ENCODE measurements around the gene PUM1. TPM values are rescaled to one million over a fixed set of nuclear protein-coding genes. Genes with fewer than 3 reads are reported as not detected.

Gene PUM1
- polyA plus RNA-seq, 1 experiment: 71.3 TPM

GRCh38 chr1:30971496-30971895 lies 94.0 kb downstream of the PUM1 start:
- H3K9me3 ChIP-seq (ENCODE audit: control insufficient read depth, insufficient read depth, low read length): no peaks in the 10 kb centered on the region
- ChIA-PET POLR2A (no interaction called here), CTCF (no interaction called here)
- H3K4me3 ChIP-seq (ENCODE audit: low read depth, low read length): no peak overlapping the region
- H3K27ac ChIP-seq (ENCODE audit: low read depth, low read length): no peak overlapping the region
- no peak for DNase-seq (ENCODE audit: low read depth, low spot score)
- H3K27me3 ChIP-seq (ENCODE audit: control insufficient read depth, insufficient read depth, low read length): no peaks in the 10 kb centered on the region
- TF ChIP-seq CTCF (IDR thresholded peaks at IDR 0.05; ENCODE audit: low read depth, low read length): no peak

- Histone ChIP-seq H3K4me3 (ENCODE audit: low read depth, low read length) (no peak overlapping the region), H3K27me3 (ENCODE audit: control insufficient read depth, insufficient read depth, low read length) (no peaks in the 10 kb centered on the region), H3K27ac (ENCODE audit: low read depth, low read length) (no peak overlapping the region), H3K9me3 (ENCODE audit: control insufficient read depth, insufficient read depth, low read length) (no peaks in the 10 kb centered on the region)
- no peak for TF ChIP-seq CTCF (IDR thresholded peaks at IDR 0.05; ENCODE audit: low read depth, low read length)
- ChIA-PET POLR2A (no interaction called here), CTCF (no interaction called here)
- no peak for DNase-seq (ENCODE audit: low read depth, low spot score)
Measured at GRCh38 chr1:30969903-30970302, 95.6 kb downstream of the PUM1 start.

GRCh38 chr1:30968220-30968971 lies 97.1 kb downstream of the PUM1 start:
- no peak overlapping the region for H3K27ac ChIP-seq (ENCODE audit: low read depth, low read length)
- POLR2A ChIA-PET: interaction anchor here (0.7 kb wide), 1 partner anchor 12 kb away, joined by 13 read pairs; no protein-coding TSS in a partner anchor

GRCh38 chr1:30966690-30967369 lies 98.7 kb downstream of the PUM1 start:
- no peaks in the 10 kb centered on the region for H3K9me3 ChIP-seq (ENCODE audit: control insufficient read depth, insufficient read depth, low read length)
- H3K27ac ChIP-seq (ENCODE audit: low read depth, low read length): no peak overlapping the region
- ChIA-PET POLR2A (interaction anchor here (0.6 kb wide), 1 partner anchor 110 kb away, joined by 4 read pairs; no protein-coding TSS in a partner anchor), CTCF (interaction anchor here (1.0 to 2.1 kb wide), 2 partner anchors 165 to 184 kb away, joined by 3 to 5 read pairs; no protein-coding TSS in a partner anchor)
- H3K27me3 ChIP-seq (ENCODE audit: control insufficient read depth, insufficient read depth, low read length): no peaks in the 10 kb centered on the region
- no peak for TF ChIP-seq CTCF (IDR thresholded peaks at IDR 0.05; ENCODE audit: low read depth, low read length)
- peak; percentile 33 for DNase-seq (ENCODE audit: low read depth, low spot score)
- no peak overlapping the region for H3K4me3 ChIP-seq (ENCODE audit: low read depth, low read length)

More at GRCh38 chr1:30968220-30968971, 97.1 kb downstream of the PUM1 start:
- TF ChIP-seq CTCF (IDR thresholded peaks at IDR 0.05; ENCODE audit: low read depth, low read length): no peak
- no peak overlapping the region for H3K4me3 ChIP-seq (ENCODE audit: low read depth, low read length)
- no peaks in the 10 kb centered on the region for H3K27me3 ChIP-seq (ENCODE audit: control insufficient read depth, insufficient read depth, low read length)
- DNase-seq (ENCODE audit: low read depth, low spot score): no peak
- CTCF ChIA-PET: interaction anchor here (0.7 to 2.1 kb wide), 2 partner anchors 39 to 167 kb away, joined by 3 to 5 read pairs; no protein-coding TSS in a partner anchor
- H3K9me3 ChIP-seq (ENCODE audit: control insufficient read depth, insufficient read depth, low read length): no peaks in the 10 kb centered on the region

Measured in AG04450 (cell line).